HEK293 (cell line): ENCODE results near the gene TAAR9.

ENCODE experiments used
- CTCF ChIA-PET: fragments of 350-600 bp; formaldehyde crosslinking; extraction: SDS; loops from one replicate; lab custom pipeline; 2021; ENCODE audit warnings: antibody characterized with exemption; lab: Yijun Ruan, JAX
- POLR2A ChIA-PET: fragments of 300-600 bp; formaldehyde crosslinking; extraction: SDS; loops from one replicate; lab custom pipeline; 2020; ENCODE audit warnings: antibody characterized with exemption, inconsistent platforms; lab: Yijun Ruan, JAX
- H3K27ac ChIP-seq: fragments of 200-500 bp; sonication (Bioruptor generic); 2 replicates; pipeline ENCODE4 v1.5.1; 2014; ENCODE audit warnings: low read depth, low read length, control low read depth, inconsistent platforms; ENCODE audit errors: extremely low read depth
- H3K36me3 ChIP-seq, 2 experiments: fragments of 200-500 bp in 1 of 2; sonication (Bioruptor generic) in 1 of 2; 1 replicate in 1 of 2; 2 replicates in 1 of 2; pipeline ENCODE4 v1.5.1; 2014 to 2017; ENCODE audit warnings: inconsistent platforms in 2 of 2, low read length in 2 of 2; ENCODE audit not compliant: control insufficient read depth in 2 of 2, insufficient read depth in 1 of 2
- H3K4me1 ChIP-seq: fragments of 200-500 bp; sonication (Bioruptor generic); 2 replicates; pipeline ENCODE4 v1.5.1; 2014; ENCODE audit warnings: mild to moderate bottlenecking, low read length, inconsistent platforms; ENCODE audit not compliant: control insufficient read depth, insufficient read depth
- H3K4me3 ChIP-seq: 2 replicates; pipeline ENCODE4 v1.5.1; 2011; ENCODE audit warnings: low read depth, mild to moderate bottlenecking, control low read depth, low read length, moderate library complexity
- H3K9me3 ChIP-seq: fragments of 200-500 bp; sonication (Bioruptor generic); 2 replicates; pipeline ENCODE4 v1.5.1; 2014; ENCODE audit warnings: low read depth, low read length, inconsistent platforms; ENCODE audit not compliant: control insufficient read depth, insufficient read depth
- KLF10 ChIP-seq: fragments of 450-650 bp; IDR thresholded peaks from 2 replicates; pipeline ENCODE4 v1.5.1; 2018; ENCODE audit warnings: missing biosample characterization, mild to moderate bottlenecking, missing genetic modification characterization
- SALL2 ChIP-seq: fragments of 450-650 bp; formaldehyde crosslinking; IDR thresholded peaks from 2 replicates; pipeline ENCODE4 v1.5.0; 2017; ENCODE audit warnings: missing biosample characterization, mild to moderate bottlenecking, missing genetic modification characterization, borderline replicate concordance
- SP2 ChIP-seq: fragments of 450-650 bp; formaldehyde crosslinking; IDR thresholded peaks from 2 replicates; pipeline ENCODE4 v1.5.1; 2016; ENCODE audit warnings: missing biosample characterization, missing genetic modification characterization
- TRIM28 ChIP-seq: IDR thresholded peaks from 2 replicates; pipeline ENCODE4 v1.6.1; 2011; ENCODE audit warnings: low read length, control low read depth, borderline replicate concordance
- YY2 ChIP-seq: fragments of 450-650 bp; formaldehyde crosslinking; IDR thresholded peaks from 2 replicates; pipeline ENCODE4 v1.5.1; 2016; ENCODE audit warnings: missing biosample characterization, missing genetic modification characterization
- ZFP69B ChIP-seq: fragments of 450-650 bp; formaldehyde crosslinking; IDR thresholded peaks from 2 replicates; pipeline ENCODE4 v1.5.1; 2016; ENCODE audit warnings: missing biosample characterization, missing genetic modification characterization
- ZNF114 ChIP-seq: fragments of 450-650 bp; formaldehyde crosslinking; IDR thresholded peaks from 2 replicates; pipeline ENCODE4 v1.5.0; 2017; ENCODE audit warnings: missing biosample characterization, missing genetic modification characterization
- ZNF132 ChIP-seq: fragments of 450-650 bp; formaldehyde crosslinking; IDR thresholded peaks from 2 replicates; pipeline ENCODE4 v1.5.1; 2017; ENCODE audit warnings: missing biosample characterization, missing genetic modification characterization, borderline replicate concordance
- ZNF146 ChIP-seq: fragments of 450-650 bp; formaldehyde crosslinking; IDR thresholded peaks from 2 replicates; pipeline ENCODE4 v1.5.1; 2016; ENCODE audit warnings: missing biosample characterization, missing genetic modification characterization
- ZNF473 ChIP-seq: fragments of 450-650 bp; formaldehyde crosslinking; IDR thresholded peaks from 2 replicates; pipeline ENCODE4 v1.5.1; 2017; ENCODE audit warnings: missing biosample characterization, missing genetic modification characterization
- ZNF624 ChIP-seq: fragments of 450-650 bp; formaldehyde crosslinking; IDR thresholded peaks from 2 replicates; pipeline ENCODE4 v1.5.1; 2017; ENCODE audit warnings: missing biosample characterization, missing genetic modification characterization
- ZNF654 ChIP-seq: fragments of 450-650 bp; formaldehyde crosslinking; IDR thresholded peaks from 2 replicates; pipeline ENCODE4 v1.5.1; 2016; ENCODE audit warnings: low read depth, missing biosample characterization, missing genetic modification characterization
- TF ChIP-seq, protein P1 (sequence below): fragments of 450-650 bp; formaldehyde crosslinking; IDR thresholded peaks from 2 replicates; pipeline ENCODE4 v1.5.1; 2016; ENCODE audit warnings: missing biosample characterization, missing genetic modification characterization
- TF ChIP-seq, protein P2 (sequence below): fragments of 450-650 bp; formaldehyde crosslinking; IDR thresholded peaks from 2 replicates; pipeline ENCODE4 v1.5.1; 2016; ENCODE audit warnings: missing biosample characterization, missing genetic modification characterization
- TF ChIP-seq, protein P3 (sequence below): fragments of 450-650 bp; formaldehyde crosslinking; IDR thresholded peaks from 2 replicates; pipeline ENCODE4; 2016; ENCODE audit warnings: missing biosample characterization, missing genetic modification characterization
- TF ChIP-seq, protein P4 (sequence below): fragments of 450-650 bp; formaldehyde crosslinking; IDR thresholded peaks from 2 replicates; pipeline ENCODE4 v1.5.1; 2016; ENCODE audit warnings: missing biosample characterization, missing genetic modification characterization

TAAR9 gene

GRCh38 chr6:132490478-132491204 is 47.4 kb upstream of the TAAR9 start:
- ChIA-PET CTCF (interaction anchor here (0.9 to 1.2 kb wide), 3 partner anchors 22 to 211 kb away, joined by 4 to 10 read pairs (median 5); partner anchors contain the start of gene STX7), POLR2A (no interaction called here)
- Histone ChIP-seq H3K4me3 (no peak overlapping the region), H3K27ac (no peak overlapping the region), H3K4me1 (no peaks in the 10 kb centered on the region), H3K36me3 (peaks cover 6 to 24% of the 10 kb centered on the region in 2 experiments; a peak in 2 of 3 replicates), H3K9me3 (no peaks in the 10 kb centered on the region)
- TF ChIP-seq, protein P1, sequence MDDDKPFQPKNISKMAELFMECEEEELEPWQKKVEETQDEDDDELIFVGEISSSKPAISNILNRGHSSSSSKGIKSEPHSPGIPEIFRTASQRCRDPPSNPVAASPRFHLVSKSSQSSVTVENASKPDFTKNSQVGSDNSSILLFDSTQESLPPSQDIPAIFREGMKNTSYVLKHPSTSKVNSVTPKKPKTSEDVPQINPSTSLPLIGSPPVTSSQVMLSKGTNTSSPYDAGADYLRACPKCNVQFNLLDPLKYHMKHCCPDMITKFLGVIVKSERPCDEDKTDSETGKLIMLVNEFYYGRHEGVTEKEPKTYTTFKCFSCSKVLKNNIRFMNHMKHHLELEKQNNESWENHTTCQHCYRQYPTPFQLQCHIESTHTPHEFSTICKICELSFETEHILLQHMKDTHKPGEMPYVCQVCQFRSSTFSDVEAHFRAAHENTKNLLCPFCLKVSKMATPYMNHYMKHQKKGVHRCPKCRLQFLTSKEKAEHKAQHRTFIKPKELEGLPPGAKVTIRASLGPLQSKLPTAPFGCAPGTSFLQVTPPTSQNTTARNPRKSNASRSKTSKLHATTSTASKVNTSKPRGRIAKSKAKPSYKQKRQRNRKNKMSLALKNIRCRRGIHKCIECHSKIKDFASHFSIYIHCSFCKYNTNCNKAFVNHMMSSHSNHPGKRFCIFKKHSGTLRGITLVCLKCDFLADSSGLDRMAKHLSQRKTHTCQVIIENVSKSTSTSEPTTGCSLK = no peak
- TF ChIP-seq SALL2 (tag by site-specific recombination) (no peak), ZNF473 (tag by site-specific recombination) (no peak), SP2 (tag by site-specific recombination) (no peak), ZNF146 (tag by site-specific recombination) (no peak), YY2 (tag by site-specific recombination) (no peak), ZNF624 (tag by site-specific recombination) (no peak), ZNF132 (no peak)
- TF ChIP-seq, protein P2, sequence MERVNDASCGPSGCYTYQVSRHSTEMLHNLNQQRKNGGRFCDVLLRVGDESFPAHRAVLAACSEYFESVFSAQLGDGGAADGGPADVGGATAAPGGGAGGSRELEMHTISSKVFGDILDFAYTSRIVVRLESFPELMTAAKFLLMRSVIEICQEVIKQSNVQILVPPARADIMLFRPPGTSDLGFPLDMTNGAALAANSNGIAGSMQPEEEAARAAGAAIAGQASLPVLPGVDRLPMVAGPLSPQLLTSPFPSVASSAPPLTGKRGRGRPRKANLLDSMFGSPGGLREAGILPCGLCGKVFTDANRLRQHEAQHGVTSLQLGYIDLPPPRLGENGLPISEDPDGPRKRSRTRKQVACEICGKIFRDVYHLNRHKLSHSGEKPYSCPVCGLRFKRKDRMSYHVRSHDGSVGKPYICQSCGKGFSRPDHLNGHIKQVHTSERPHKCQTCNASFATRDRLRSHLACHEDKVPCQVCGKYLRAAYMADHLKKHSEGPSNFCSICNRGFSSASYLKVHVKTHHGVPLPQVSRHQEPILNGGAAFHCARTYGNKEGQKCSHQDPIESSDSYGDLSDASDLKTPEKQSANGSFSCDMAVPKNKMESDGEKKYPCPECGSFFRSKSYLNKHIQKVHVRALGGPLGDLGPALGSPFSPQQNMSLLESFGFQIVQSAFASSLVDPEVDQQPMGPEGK = no peak
- TF ChIP-seq, protein P3, sequence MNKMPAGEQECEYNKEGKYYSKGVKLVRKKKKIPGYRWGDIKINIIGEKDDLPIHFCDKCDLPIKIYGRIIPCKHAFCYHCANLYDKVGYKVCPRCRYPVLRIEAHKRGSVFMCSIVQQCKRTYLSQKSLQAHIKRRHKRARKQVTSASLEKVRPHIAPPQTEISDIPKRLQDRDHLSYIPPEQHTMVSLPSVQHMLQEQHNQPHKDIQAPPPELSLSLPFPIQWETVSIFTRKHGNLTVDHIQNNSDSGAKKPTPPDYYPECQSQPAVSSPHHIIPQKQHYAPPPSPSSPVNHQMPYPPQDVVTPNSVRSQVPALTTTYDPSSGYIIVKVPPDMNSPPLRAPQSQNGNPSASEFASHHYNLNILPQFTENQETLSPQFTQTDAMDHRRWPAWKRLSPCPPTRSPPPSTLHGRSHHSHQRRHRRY (tag by site-specific recombination) = no peak

GRCh38 chr6:132491303-132491702 is 46.8 kb upstream of the TAAR9 start:
- Histone ChIP-seq H3K36me3 (peaks cover 6 to 24% of the 10 kb centered on the region in 2 experiments; a peak in 2 of 3 replicates), H3K9me3 (no peaks in the 10 kb centered on the region), H3K4me3 (no peak overlapping the region), H3K27ac (no peak overlapping the region), H3K4me1 (no peaks in the 10 kb centered on the region)
- TF ChIP-seq ZFP69B (tag by site-specific recombination) = no peak
- TF ChIP-seq ZNF654 (tag by site-specific recombination) = no peak
- TF ChIP-seq KLF10 (tag by site-specific recombination) = no peak
- no peak for TF ChIP-seq TRIM28
- no peak for TF ChIP-seq ZNF114 (tag by site-specific recombination)
- TF ChIP-seq, protein P4, sequence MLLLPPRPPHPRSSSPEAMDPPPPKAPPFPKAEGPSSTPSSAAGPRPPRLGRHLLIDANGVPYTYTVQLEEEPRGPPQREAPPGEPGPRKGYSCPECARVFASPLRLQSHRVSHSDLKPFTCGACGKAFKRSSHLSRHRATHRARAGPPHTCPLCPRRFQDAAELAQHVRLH (tag by site-specific recombination) = no peak
- ChIA-PET POLR2A (no interaction called here), CTCF (interaction anchor here (0.6 to 1.3 kb wide), 3 partner anchors 94 to 212 kb away, joined by 3 to 5 read pairs (median 3); no protein-coding TSS in a partner anchor)
